HEK293 (cell line): ENCODE results near the gene IGFL1.
"Not testable (repeated sequence)": the region's sequence is repeated elsewhere in the genome, so short reads cannot be mapped to it uniquely, and the experiment has no call there.

ENCODE experiments used
- CTCF ChIA-PET: fragments of 350-600 bp; formaldehyde crosslinking; extraction: SDS; loops from one replicate; lab custom pipeline; 2021; ENCODE audit warnings: antibody characterized with exemption; lab: Yijun Ruan, JAX
- POLR2A ChIA-PET: fragments of 300-600 bp; formaldehyde crosslinking; extraction: SDS; loops from one replicate; lab custom pipeline; 2020; ENCODE audit warnings: antibody characterized with exemption, inconsistent platforms; lab: Yijun Ruan, JAX
- H3K27ac ChIP-seq: fragments of 200-500 bp; sonication (Bioruptor generic); 2 replicates; pipeline ENCODE4 v1.5.1; 2014; ENCODE audit warnings: low read depth, low read length, control low read depth, inconsistent platforms; ENCODE audit errors: extremely low read depth
- H3K36me3 ChIP-seq, 2 experiments: fragments of 200-500 bp in 1 of 2; sonication (Bioruptor generic) in 1 of 2; 1 replicate in 1 of 2; 2 replicates in 1 of 2; pipeline ENCODE4 v1.5.1; 2014 to 2017; ENCODE audit warnings: inconsistent platforms in 2 of 2, low read length in 2 of 2; ENCODE audit not compliant: control insufficient read depth in 2 of 2, insufficient read depth in 1 of 2
- H3K4me1 ChIP-seq: fragments of 200-500 bp; sonication (Bioruptor generic); 2 replicates; pipeline ENCODE4 v1.5.1; 2014; ENCODE audit warnings: mild to moderate bottlenecking, low read length, inconsistent platforms; ENCODE audit not compliant: control insufficient read depth, insufficient read depth
- H3K4me3 ChIP-seq: 2 replicates; pipeline ENCODE4 v1.5.1; 2011; ENCODE audit warnings: low read depth, mild to moderate bottlenecking, control low read depth, low read length, moderate library complexity
- H3K9me3 ChIP-seq: fragments of 200-500 bp; sonication (Bioruptor generic); 2 replicates; pipeline ENCODE4 v1.5.1; 2014; ENCODE audit warnings: low read depth, low read length, inconsistent platforms; ENCODE audit not compliant: control insufficient read depth, insufficient read depth
- GLIS1 ChIP-seq: fragments of 450-650 bp; formaldehyde crosslinking; IDR thresholded peaks from 2 replicates; pipeline ENCODE4 v1.5.1; 2016; ENCODE audit warnings: missing biosample characterization, missing genetic modification characterization
- HOXA7 ChIP-seq: sonication (generic); formaldehyde crosslinking; IDR thresholded peaks from 2 replicates; pipeline ENCODE4 v1.8.1; 2022; ENCODE audit warnings: missing genetic modification reagents, borderline replicate concordance
- KLF7 ChIP-seq: fragments of 450-650 bp; formaldehyde crosslinking; IDR thresholded peaks from 2 replicates; pipeline ENCODE4 v1.5.1; 2016; ENCODE audit warnings: missing biosample characterization, missing genetic modification characterization, borderline replicate concordance
- KLF9 ChIP-seq: fragments of 450-650 bp; formaldehyde crosslinking; IDR thresholded peaks from 2 replicates; pipeline ENCODE4 v1.5.1; 2016; ENCODE audit warnings: missing biosample characterization, missing genetic modification characterization, low read depth
- WT1 ChIP-seq: fragments of 450-650 bp; formaldehyde crosslinking; IDR thresholded peaks from 2 replicates; pipeline ENCODE4 v1.5.1; 2016; ENCODE audit warnings: missing biosample characterization, missing genetic modification characterization
- ZBTB17 ChIP-seq: fragments of 450-650 bp; formaldehyde crosslinking; IDR thresholded peaks from 2 replicates; pipeline ENCODE4 v1.5.1; 2016; ENCODE audit warnings: missing biosample characterization, missing genetic modification characterization
- ZBTB20 ChIP-seq: fragments of 450-650 bp; formaldehyde crosslinking; IDR thresholded peaks from 2 replicates; pipeline ENCODE4 v1.5.1; 2016; ENCODE audit warnings: missing biosample characterization, missing genetic modification characterization
- ZBTB7A ChIP-seq: fragments of 450-650 bp; formaldehyde crosslinking; IDR thresholded peaks from 2 replicates; pipeline ENCODE4 v1.5.1; 2016; ENCODE audit warnings: low read depth, missing biosample characterization, missing genetic modification characterization
- ZEB2 ChIP-seq: fragments of 450-650 bp; formaldehyde crosslinking; IDR thresholded peaks from 2 replicates; pipeline ENCODE4 v1.5.1; 2016; ENCODE audit warnings: missing biosample characterization, missing genetic modification characterization
- ZFP37 ChIP-seq: fragments of 450-650 bp; formaldehyde crosslinking; IDR thresholded peaks from 2 replicates; pipeline ENCODE4 v1.5.1; 2016; ENCODE audit warnings: missing biosample characterization, missing genetic modification characterization
- ZNF10 ChIP-seq: fragments of 450-650 bp; formaldehyde crosslinking; IDR thresholded peaks from 2 replicates; pipeline ENCODE4 v1.5.1; 2017; ENCODE audit warnings: missing biosample characterization, missing genetic modification characterization
- ZNF146 ChIP-seq: fragments of 450-650 bp; formaldehyde crosslinking; IDR thresholded peaks from 2 replicates; pipeline ENCODE4 v1.5.1; 2016; ENCODE audit warnings: missing biosample characterization, missing genetic modification characterization
- ZNF184 ChIP-seq: fragments of 450-650 bp; IDR thresholded peaks from 2 replicates; pipeline ENCODE4 v1.5.1; 2018; ENCODE audit warnings: missing biosample characterization, mild to moderate bottlenecking, missing genetic modification characterization
- ZNF19 ChIP-seq: fragments of 450-650 bp; formaldehyde crosslinking; IDR thresholded peaks from 2 replicates; pipeline ENCODE4; 2016; ENCODE audit warnings: missing biosample characterization, missing genetic modification characterization, low read depth
- ZNF202 ChIP-seq: fragments of 450-650 bp; formaldehyde crosslinking; IDR thresholded peaks from 2 replicates; pipeline ENCODE4 v1.5.1; 2016; ENCODE audit warnings: missing biosample characterization, missing genetic modification characterization, borderline replicate concordance
- ZNF221 ChIP-seq: fragments of 450-650 bp; formaldehyde crosslinking; IDR thresholded peaks from 2 replicates; pipeline ENCODE4 v1.5.1; 2017; ENCODE audit warnings: missing biosample characterization, missing genetic modification characterization, borderline replicate concordance
- ZNF248 ChIP-seq: fragments of 450-650 bp; formaldehyde crosslinking; IDR thresholded peaks from 2 replicates; pipeline ENCODE4 v1.5.1; 2017; ENCODE audit warnings: missing biosample characterization, missing genetic modification characterization
- ZNF366 ChIP-seq: fragments of 450-650 bp; formaldehyde crosslinking; conservative IDR thresholded peaks from 2 replicates; pipeline ENCODE4 v1.5.1; 2016; ENCODE audit warnings: missing biosample characterization, missing genetic modification characterization
- ZNF37A ChIP-seq: fragments of 450-650 bp; IDR thresholded peaks from 2 replicates; pipeline ENCODE4 v1.5.1; 2018; ENCODE audit warnings: missing biosample characterization, missing genetic modification characterization
- ZNF596 ChIP-seq: fragments of 450-650 bp; IDR thresholded peaks from 2 replicates; pipeline ENCODE4 v1.5.0; 2018; ENCODE audit warnings: missing biosample characterization, mild to moderate bottlenecking, missing genetic modification characterization, moderate library complexity
- ZNF654 ChIP-seq: fragments of 450-650 bp; formaldehyde crosslinking; IDR thresholded peaks from 2 replicates; pipeline ENCODE4 v1.5.1; 2016; ENCODE audit warnings: low read depth, missing biosample characterization, missing genetic modification characterization
- ZNF670 ChIP-seq: fragments of 450-650 bp; formaldehyde crosslinking; IDR thresholded peaks from 2 replicates; pipeline ENCODE4 v1.5.1; 2016; ENCODE audit warnings: missing biosample characterization, missing genetic modification characterization, low read depth
- ZNF777 ChIP-seq: fragments of 450-650 bp; formaldehyde crosslinking; IDR thresholded peaks from 2 replicates; pipeline ENCODE4 v1.5.1; 2017; ENCODE audit warnings: missing biosample characterization, missing genetic modification characterization, borderline replicate concordance
- TF ChIP-seq, protein P1 (sequence below): IDR thresholded peaks from 2 replicates; pipeline ENCODE4 v1.6.1; 2011; ENCODE audit warnings: mild to moderate bottlenecking, low read depth, low read length, borderline replicate concordance
- TF ChIP-seq, protein P2 (sequence below): fragments of 450-650 bp; formaldehyde crosslinking; IDR thresholded peaks from 2 replicates; pipeline ENCODE4 v1.5.1; 2016; ENCODE audit warnings: missing biosample characterization, missing genetic modification characterization
- TF ChIP-seq, protein P3 (sequence below): fragments of 450-650 bp; formaldehyde crosslinking; IDR thresholded peaks from 2 replicates; pipeline ENCODE4 v1.5.1; 2016; ENCODE audit warnings: missing biosample characterization, missing genetic modification characterization

IGFL1 gene

DNA sequence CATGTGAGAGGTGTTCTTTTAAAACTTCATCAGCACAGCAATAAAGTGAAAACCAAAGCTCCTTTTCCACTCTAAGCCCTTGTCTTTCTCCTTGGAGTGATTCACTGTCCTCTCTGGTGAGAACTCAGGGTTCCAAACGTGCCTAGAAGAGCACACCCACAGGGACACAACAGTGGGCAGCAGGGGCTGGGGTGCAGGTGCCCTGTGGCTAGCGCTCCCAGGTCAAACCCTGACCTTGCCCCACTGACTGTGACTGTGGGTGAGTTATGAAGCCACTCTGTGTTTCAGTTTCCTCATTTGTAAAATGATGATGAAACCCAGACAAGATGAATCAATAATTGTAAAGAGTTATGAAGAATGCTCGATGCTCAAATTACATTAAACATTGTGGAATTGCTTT is 37.6 kb upstream of the IGFL1 start:
- H3K4me1 ChIP-seq, result peaks cover 10% of the 10 kb centered on the region
- no peak overlapping the region for H3K4me3 ChIP-seq
- no peaks in the 10 kb centered on the region for H3K9me3 ChIP-seq
- CTCF ChIA-PET, result interaction anchor here (0.6 to 10.6 kb wide), 13 partner anchors 13 to 637 kb away, joined by 3 to 256 read pairs (median 5); no protein-coding TSS in a partner anchor
- TF ChIP-seq ZNF19 (tag by site-specific recombination) (no peak), ZBTB17 (tag by site-specific recombination) (peak; percentile 52; the same call in 1 of the 2 replicates)
- H3K36me3 ChIP-seq, result no peaks in the 10 kb centered on the region
- H3K27ac ChIP-seq, result no peak overlapping the region
- POLR2A ChIA-PET, result interaction anchor here (0.7 kb wide), 1 partner anchor 180 kb away, joined by 4 read pairs; no protein-coding TSS in a partner anchor

DNA sequence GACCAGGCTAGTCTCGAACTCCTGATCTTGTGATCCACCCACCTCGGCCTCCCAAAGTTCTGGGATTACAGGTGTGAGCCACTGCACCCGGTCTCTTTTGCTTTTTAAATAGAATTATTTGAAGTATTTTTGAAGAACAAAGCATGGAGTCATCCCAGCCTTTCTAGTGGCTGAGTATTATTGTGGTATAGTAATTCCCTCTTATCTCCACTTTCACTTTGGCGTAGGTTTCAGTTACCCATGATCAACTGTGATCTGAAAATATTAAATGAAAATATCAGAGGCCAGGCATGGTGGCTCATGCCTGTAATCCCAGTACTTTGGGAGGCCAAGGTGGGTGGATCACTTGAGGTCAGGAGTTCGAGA is 36.9 kb upstream of the IGFL1 start:
- POLR2A ChIA-PET, result interaction anchor here (0.7 kb wide), 1 partner anchor 179 kb away, joined by 4 read pairs; no protein-coding TSS in a partner anchor
- not testable (repeated sequence) for H3K27ac ChIP-seq

DNA sequence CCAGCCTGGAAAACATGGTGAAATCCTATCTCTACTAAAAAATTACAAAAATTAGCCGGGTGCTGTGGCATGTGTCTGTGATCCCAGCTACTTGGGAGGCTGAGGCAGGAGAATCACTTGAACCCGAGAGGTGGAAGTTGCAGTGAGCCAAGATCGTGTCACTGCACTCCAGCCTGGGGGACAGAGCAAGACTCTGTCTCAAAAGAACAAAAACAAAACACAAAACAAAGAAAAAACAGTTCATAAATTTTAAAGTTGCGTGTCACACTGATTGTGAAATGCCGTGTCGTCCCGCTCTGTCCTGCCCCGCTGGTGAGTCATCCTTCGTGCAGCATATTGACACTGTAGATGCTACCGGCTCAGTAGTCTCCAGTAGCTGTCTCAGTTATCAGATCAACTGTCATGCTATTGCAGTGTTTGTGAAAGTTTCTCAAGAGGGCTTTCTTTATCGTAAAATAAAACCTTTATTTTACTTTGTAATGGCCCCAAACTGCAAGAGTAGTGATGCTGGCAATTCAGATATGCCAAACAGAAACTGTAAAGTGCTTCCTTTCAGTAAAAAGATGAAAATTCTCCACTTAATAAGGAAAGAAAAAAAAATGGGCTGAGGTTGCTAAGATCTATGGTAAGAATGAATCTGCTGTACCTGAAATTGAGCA is 36.4 kb upstream of the IGFL1 start:
- peaks cover 10% of the 10 kb centered on the region for H3K4me1 ChIP-seq
- ChIA-PET CTCF (interaction anchor here (0.5 to 10.6 kb wide), 7 partner anchors 54 to 380 kb away, joined by 3 to 256 read pairs (median 6); no protein-coding TSS in a partner anchor), POLR2A (no interaction called here)
- no peak overlapping the region for H3K4me3 ChIP-seq
- no peaks in the 10 kb centered on the region for H3K9me3 ChIP-seq
- H3K27ac ChIP-seq, result no peak overlapping the region; the same call in 1 of the 2 replicates
- no peaks in the 10 kb centered on the region for H3K36me3 ChIP-seq
- TF ChIP-seq ZNF202 (tag by site-specific recombination) (no peak), ZNF146 (tag by site-specific recombination) (no peak), ZNF184 (tag by site-specific recombination) (no peak), ZNF777 (no peak), ZBTB20 (tag by site-specific recombination) (no peak), ZEB2 (tag by site-specific recombination) (peak; percentile 79), ZBTB7A (no peak), ZNF596 (tag by site-specific recombination) (no peak), KLF7 (no peak), ZNF670 (tag by site-specific recombination) (no peak), ZNF221 (tag by site-specific recombination) (no peak), WT1 (tag by site-specific recombination) (no peak), GLIS1 (tag by site-specific recombination) (peak; percentile 24; the same call in 1 of the 2 replicates), ZNF37A (tag by site-specific recombination) (no peak), KLF9 (tag by site-specific recombination) (no peak), ZFP37 (tag by site-specific recombination) (no peak), ZNF366 (tag by site-specific recombination) (peak; percentile 71), ZNF10 (tag by site-specific recombination) (no peak), ZNF248 (tag by site-specific recombination) (no peak), ZNF654 (tag by site-specific recombination) (no peak), HOXA7 (no peak)
- TF ChIP-seq, protein P1, sequence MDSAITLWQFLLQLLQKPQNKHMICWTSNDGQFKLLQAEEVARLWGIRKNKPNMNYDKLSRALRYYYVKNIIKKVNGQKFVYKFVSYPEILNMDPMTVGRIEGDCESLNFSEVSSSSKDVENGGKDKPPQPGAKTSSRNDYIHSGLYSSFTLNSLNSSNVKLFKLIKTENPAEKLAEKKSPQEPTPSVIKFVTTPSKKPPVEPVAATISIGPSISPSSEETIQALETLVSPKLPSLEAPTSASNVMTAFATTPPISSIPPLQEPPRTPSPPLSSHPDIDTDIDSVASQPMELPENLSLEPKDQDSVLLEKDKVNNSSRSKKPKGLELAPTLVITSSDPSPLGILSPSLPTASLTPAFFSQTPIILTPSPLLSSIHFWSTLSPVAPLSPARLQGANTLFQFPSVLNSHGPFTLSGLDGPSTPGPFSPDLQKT, result no peak
- TF ChIP-seq, protein P2, sequence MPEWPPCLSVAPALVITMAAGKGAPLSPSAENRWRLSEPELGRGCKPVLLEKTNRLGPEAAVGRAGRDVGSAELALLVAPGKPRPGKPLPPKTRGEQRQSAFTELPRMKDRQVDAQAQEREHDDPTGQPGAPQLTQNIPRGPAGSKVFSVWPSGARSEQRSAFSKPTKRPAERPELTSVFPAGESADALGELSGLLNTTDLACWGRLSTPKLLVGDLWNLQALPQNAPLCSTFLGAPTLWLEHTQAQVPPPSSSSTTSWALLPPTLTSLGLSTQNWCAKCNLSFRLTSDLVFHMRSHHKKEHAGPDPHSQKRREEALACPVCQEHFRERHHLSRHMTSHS (tag by site-specific recombination), result no peak
- TF ChIP-seq, protein P3, sequence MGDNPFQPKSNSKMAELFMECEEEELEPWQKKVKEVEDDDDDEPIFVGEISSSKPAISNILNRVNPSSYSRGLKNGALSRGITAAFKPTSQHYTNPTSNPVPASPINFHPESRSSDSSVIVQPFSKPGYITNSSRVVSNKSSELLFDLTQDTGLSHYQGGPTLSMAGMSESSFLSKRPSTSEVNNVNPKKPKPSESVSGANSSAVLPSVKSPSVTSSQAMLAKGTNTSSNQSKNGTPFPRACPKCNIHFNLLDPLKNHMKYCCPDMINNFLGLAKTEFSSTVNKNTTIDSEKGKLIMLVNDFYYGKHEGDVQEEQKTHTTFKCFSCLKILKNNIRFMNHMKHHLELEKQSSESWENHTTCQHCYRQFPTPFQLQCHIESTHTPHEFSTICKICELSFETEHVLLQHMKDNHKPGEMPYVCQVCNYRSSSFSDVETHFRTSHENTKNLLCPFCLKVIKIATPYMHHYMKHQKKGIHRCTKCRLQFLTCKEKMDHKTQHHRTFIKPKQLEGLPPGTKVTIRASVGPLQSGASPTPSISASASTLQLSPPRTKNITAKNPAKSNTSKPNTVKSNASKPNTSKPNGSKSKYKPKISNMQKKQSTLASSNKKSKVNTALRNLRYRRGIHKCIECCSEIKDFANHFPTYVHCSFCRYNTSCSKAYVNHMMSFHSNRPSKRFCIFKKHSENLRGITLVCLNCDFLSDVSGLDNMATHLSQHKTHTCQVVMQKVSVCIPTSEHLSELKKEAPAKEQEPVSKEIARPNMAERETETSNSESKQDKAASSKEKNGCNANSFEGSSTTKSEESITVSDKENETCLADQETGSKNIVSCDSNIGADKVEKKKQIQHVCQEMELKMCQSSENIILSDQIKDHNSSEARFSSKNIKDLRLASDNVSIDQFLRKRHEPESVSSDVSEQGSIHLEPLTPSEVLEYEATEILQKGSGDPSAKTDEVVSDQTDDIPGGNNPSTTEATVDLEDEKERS (tag by site-specific recombination), result 0 out of 2 replicates have a peak, but pooled peaks have one; percentile 31

More for the DNA sequence above, 36.9 kb upstream of the IGFL1 start:
- H3K4me3 ChIP-seq, H3K36me3 ChIP-seq, H3K4me1 ChIP-seq, H3K9me3 ChIP-seq: not testable (repeated sequence)
- CTCF ChIA-PET, result interaction anchor here (0.8 to 10.6 kb wide), 6 partner anchors 23 to 113 kb away, joined by 3 to 256 read pairs (median 6); no protein-coding TSS in a partner anchor
